ENCODE results near the gene RXFP2. TPM values are rescaled to one million over a fixed set of nuclear protein-coding genes. Genes with fewer than 3 reads are reported as not detected.
A peak's percentile ranks its signal among the peaks of the same experiment; 100 is the strongest.

Gene RXFP2
- total and polyA plus RNA-seq, 2 experiments from 2014 or later = not detected

GRCh38 chr13:31807090-31807541 is 67.8 kb downstream of the RXFP2 start:
- H3K4me2 ChIP-seq (ENCODE audit: unreplicated experiment) = peak overlapping the region; percentile 1
- no peaks in the 10 kb centered on the region for H3K27me3 ChIP-seq (replicated peaks; ENCODE audit: insufficient read depth)
- H3K36me3 ChIP-seq (ENCODE audit: low read depth) = no peaks in the 10 kb centered on the region
- no peak overlapping the region for H3K4me3 ChIP-seq
- TF ChIP-seq EZH2 (IDR thresholded peaks at IDR 0.05; ENCODE audit: insufficient read depth, poor library complexity, severe bottlenecking) (no peak), EZH2phosphoT487 (IDR thresholded peaks at IDR 0.05; ENCODE audit: insufficient read depth, low read depth) (peak; percentile 98)
- no peaks in the 10 kb centered on the region for H3K9me2 ChIP-seq (ENCODE audit: insufficient read depth)
- peak overlapping the region; percentile 51 for H3K27ac ChIP-seq
- 32 to 50% methylated on average over 2 of the region's 2 CpGs for WGBS, 2 experiments (ENCODE audit: low coverage in 1 of 2, low lambda C conversion rate in 2 of 2, missing lambda C conversion rate in 2 of 2)
- H3K4me1 ChIP-seq (ENCODE audit: insufficient read depth) = peaks cover 13% of the 10 kb centered on the region
- no peaks in the 10 kb centered on the region for H3K79me2 ChIP-seq (ENCODE audit: insufficient read depth)
- H4K20me1 ChIP-seq (ENCODE audit: insufficient read depth) = no peaks in the 10 kb centered on the region
- DNase-seq = peak; percentile 85
- H3K9ac ChIP-seq = no peak overlapping the region
- peaks cover 13% of the 10 kb centered on the region; the same call in 1 of the 2 replicates for H3F3A ChIP-seq (ENCODE audit: insufficient read depth)
- no peak overlapping the region for H2AFZ ChIP-seq
- in situ Hi-C loops (cut with MboI) = no loop called here
- no peaks in the 10 kb centered on the region for H3K9me3 ChIP-seq (ENCODE audit: low read depth)

DNA sequence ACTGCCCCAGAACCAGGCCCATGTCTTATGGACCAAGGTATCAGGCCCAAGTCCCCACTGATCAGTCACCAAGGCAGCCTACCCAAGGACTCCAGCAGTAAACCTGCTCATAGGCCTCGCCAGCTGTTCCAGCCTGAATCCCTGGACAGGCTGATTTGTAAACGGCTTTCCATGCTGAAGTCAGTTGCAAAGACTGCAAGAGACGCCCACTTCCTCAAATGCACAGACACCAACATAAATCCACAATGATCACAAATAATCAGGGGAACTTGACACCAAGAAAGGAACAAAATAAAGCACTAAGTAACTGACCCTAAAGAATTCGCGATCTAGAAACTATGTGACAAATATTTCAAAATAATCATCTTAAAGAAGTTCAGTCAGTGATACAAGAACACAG is 75.2 kb downstream of the RXFP2 start:
- Histone ChIP-seq H3K4me2 (ENCODE audit: unreplicated experiment) (no peak overlapping the region), H3K9me3 (ENCODE audit: low read depth) (peaks cover 5% of the 10 kb centered on the region), H3K27me3 (replicated peaks; ENCODE audit: insufficient read depth) (no peaks in the 10 kb centered on the region), H3K4me1 (ENCODE audit: insufficient read depth) (no peaks in the 10 kb centered on the region), H3K9ac (no peak overlapping the region), H2AFZ (no peak overlapping the region), H3K36me3 (ENCODE audit: low read depth) (no peaks in the 10 kb centered on the region), H3K79me2 (ENCODE audit: insufficient read depth) (no peaks in the 10 kb centered on the region), H3F3A (ENCODE audit: insufficient read depth) (peaks cover 14% of the 10 kb centered on the region), H4K20me1 (ENCODE audit: insufficient read depth) (no peaks in the 10 kb centered on the region), H3K9me2 (ENCODE audit: insufficient read depth) (no peaks in the 10 kb centered on the region), H3K27ac (no peak overlapping the region), H3K4me3 (no peak overlapping the region)
- TF ChIP-seq EZH2phosphoT487 (IDR thresholded peaks at IDR 0.05; ENCODE audit: insufficient read depth, low read depth) (no peak), EZH2 (IDR thresholded peaks at IDR 0.05; ENCODE audit: insufficient read depth, poor library complexity, severe bottlenecking) (no peak)
- DNase-seq = no peak
- in situ Hi-C loops (cut with MboI) = no loop called here
- WGBS, 2 experiments (ENCODE audit: low coverage in 1 of 2, low lambda C conversion rate in 2 of 2, missing lambda C conversion rate in 2 of 2) = 82 to 85% methylated on average over 5 of the region's 5 CpGs

DNA sequence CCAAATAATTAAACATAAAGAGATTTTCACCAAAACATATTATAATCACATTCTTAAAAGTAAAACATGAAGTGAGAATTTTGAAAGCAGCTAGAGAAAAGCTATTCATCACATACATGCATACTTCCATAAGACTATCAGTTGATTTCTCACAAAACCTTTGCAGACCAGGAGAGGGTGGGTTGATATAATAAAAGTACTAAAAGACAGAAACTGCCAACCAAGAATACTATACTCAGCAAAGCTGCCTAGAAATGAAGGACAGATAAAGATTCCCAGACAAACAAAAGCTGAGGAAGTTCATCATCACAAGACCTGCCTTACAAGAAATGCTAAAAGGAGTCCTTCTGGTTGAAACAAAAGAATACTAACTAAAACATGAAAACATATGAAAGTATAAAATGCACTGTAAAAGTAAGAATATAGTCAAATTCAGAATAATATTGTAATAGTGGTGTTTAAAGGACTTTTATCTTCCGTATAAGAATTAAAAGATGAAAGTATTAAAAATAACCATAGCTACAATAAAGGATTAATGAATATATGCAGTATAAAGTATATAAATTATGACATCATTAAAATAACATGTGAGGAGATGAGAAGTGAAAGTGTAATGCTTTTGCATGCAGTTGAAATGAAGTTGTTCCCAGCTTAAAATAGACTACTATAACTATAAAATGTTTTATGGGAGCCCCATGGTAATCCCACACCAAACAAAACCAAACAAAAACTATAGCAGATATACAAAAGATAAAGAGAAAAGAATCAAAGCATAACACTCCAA is 76.2 kb downstream of the RXFP2 start:
- TF ChIP-seq EZH2phosphoT487 (IDR thresholded peaks at IDR 0.05; ENCODE audit: insufficient read depth, low read depth) (no peak), EZH2 (IDR thresholded peaks at IDR 0.05; ENCODE audit: insufficient read depth, poor library complexity, severe bottlenecking) (no peak)
- no peak overlapping the region for H3K27ac ChIP-seq
- no peak for DNase-seq
- H3K36me3 ChIP-seq (ENCODE audit: low read depth) = no peaks in the 10 kb centered on the region
- peaks cover 14% of the 10 kb centered on the region for H3F3A ChIP-seq (ENCODE audit: insufficient read depth)
- H4K20me1 ChIP-seq (ENCODE audit: insufficient read depth) = no peaks in the 10 kb centered on the region
- H2AFZ ChIP-seq = no peak overlapping the region
- no peaks in the 10 kb centered on the region for H3K27me3 ChIP-seq (replicated peaks; ENCODE audit: insufficient read depth)
- H3K4me1 ChIP-seq (ENCODE audit: insufficient read depth) = no peaks in the 10 kb centered on the region
- no peaks in the 10 kb centered on the region for H3K9me2 ChIP-seq (ENCODE audit: insufficient read depth)
- peaks cover 5% of the 10 kb centered on the region for H3K9me3 ChIP-seq (ENCODE audit: low read depth)
- H3K9ac ChIP-seq = no peak overlapping the region
- no peaks in the 10 kb centered on the region for H3K79me2 ChIP-seq (ENCODE audit: insufficient read depth)
- 36 to 55% methylated on average over 1 of the region's 1 CpG for WGBS, 2 experiments (ENCODE audit: low coverage in 1 of 2, low lambda C conversion rate in 2 of 2, missing lambda C conversion rate in 2 of 2)
- H3K4me3 ChIP-seq = no peak overlapping the region
- no peak overlapping the region for H3K4me2 ChIP-seq (ENCODE audit: unreplicated experiment)
- in situ Hi-C loops (cut with MboI) = no loop called here

DNA sequence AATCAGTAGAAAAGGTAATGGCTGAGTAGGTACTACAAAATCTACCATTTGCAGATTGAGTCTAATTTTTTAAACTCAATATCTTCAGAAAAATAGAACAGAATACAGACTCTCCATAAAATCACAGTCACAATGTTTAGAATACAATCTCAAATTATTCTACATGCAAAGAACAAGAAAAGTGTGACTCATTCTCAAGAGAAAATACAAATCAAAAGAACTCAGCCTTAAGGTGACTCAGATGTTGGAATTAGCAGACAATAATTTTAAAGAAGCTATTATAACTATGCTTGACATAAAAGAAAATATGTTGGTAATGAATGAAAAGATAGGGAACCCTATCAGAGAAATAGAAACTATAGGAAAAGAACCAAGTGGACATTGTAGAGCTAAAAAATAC is 78.9 kb downstream of the RXFP2 start:
- no peak overlapping the region for H3K4me2 ChIP-seq (ENCODE audit: unreplicated experiment)
- no peak overlapping the region for H3K9ac ChIP-seq
- no peaks in the 10 kb centered on the region for H3K36me3 ChIP-seq (ENCODE audit: low read depth)
- in situ Hi-C loops (cut with MboI) = no loop called here
- peaks cover 14% of the 10 kb centered on the region for H3F3A ChIP-seq (ENCODE audit: insufficient read depth)
- no peaks in the 10 kb centered on the region for H4K20me1 ChIP-seq (ENCODE audit: insufficient read depth)
- no peaks in the 10 kb centered on the region for H3K27me3 ChIP-seq (replicated peaks; ENCODE audit: insufficient read depth)
- no peak overlapping the region for H3K4me3 ChIP-seq
- no peaks in the 10 kb centered on the region for H3K4me1 ChIP-seq (ENCODE audit: insufficient read depth)
- no peak for TF ChIP-seq EZH2phosphoT487 (IDR thresholded peaks at IDR 0.05; ENCODE audit: insufficient read depth, low read depth)
- no peak for TF ChIP-seq EZH2 (IDR thresholded peaks at IDR 0.05; ENCODE audit: insufficient read depth, poor library complexity, severe bottlenecking)
- no peak overlapping the region for H3K27ac ChIP-seq
- no peak overlapping the region for H2AFZ ChIP-seq
- H3K9me2 ChIP-seq (ENCODE audit: insufficient read depth) = no peaks in the 10 kb centered on the region
- H3K9me3 ChIP-seq (ENCODE audit: low read depth) = peaks cover 5% of the 10 kb centered on the region
- DNase-seq = peak; percentile 35
- no peaks in the 10 kb centered on the region for H3K79me2 ChIP-seq (ENCODE audit: insufficient read depth)

Measured in GM23248 (cell line).